Measurements from ENCODE around the gene CNTROB. TPM values are rescaled to one million over a fixed set of nuclear protein-coding genes. Genes with fewer than 3 reads are reported as not detected.
A peak's percentile ranks its signal among the peaks of the same experiment; 100 is the strongest.

Gene CNTROB
- total RNA-seq, 1 experiment from 2014 or later = 62.3 TPM

DNA sequence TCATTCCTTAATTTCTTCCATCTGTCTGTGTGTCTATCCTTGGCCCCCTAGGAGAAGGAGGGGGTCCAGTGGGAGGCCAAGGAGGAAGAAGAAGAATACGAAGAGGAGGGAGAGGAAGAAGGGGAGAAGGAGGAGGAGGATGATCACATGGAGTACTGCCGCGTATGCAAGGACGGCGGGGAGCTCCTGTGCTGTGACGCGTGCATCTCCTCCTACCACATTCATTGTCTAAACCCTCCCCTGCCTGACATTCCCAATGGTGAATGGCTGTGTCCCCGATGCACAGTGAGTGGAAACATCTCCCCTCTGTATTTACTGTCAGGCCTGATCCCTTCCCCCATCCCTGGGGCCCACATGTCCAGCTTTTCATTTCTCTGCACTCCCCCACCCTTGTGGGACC is 37.1 kb upstream of the CNTROB start:
- no peak for DNase-seq
- no TSS peak for BruUV-seq (replicated peaks)
- Histone ChIP-seq H3K4me3 (no peak overlapping the region), H4K20me1 (ENCODE audit: insufficient read depth) (no peaks in the 10 kb centered on the region), H3K4me2 (no peak overlapping the region), H3K27me3 (ENCODE audit: insufficient read depth, low read depth) (no peaks in the 10 kb centered on the region), H3K27ac (no peak overlapping the region), H2AFZ (no peak overlapping the region), H3K79me2 (ENCODE audit: low read depth) (peaks cover 7% of the 10 kb centered on the region), H3K9me3 (ENCODE audit: insufficient read depth, low read depth) (no peaks in the 10 kb centered on the region), H3K4me1 (replicated peaks; ENCODE audit: insufficient read depth) (peaks cover 2% of the 10 kb centered on the region; the same call in 1 of the 2 replicates), H3K9me2 (ENCODE audit: insufficient read depth) (no peaks in the 10 kb centered on the region), H3F3A (ENCODE audit: insufficient read depth, low read depth) (no peaks in the 10 kb centered on the region), H3K36me3 (ENCODE audit: low read depth) (no peaks in the 10 kb centered on the region; the same call in 1 of the 2 replicates)
- intact Hi-C loops (cut with micrococcal nuclease; ENCODE audit: unreplicated experiment) = no loop called here
- CTCF ChIA-PET = interaction anchor here (0.6 kb wide), 1 partner anchor 1354 kb away, joined by 3 read pairs; no protein-coding TSS in a partner anchor
- POLR2A ChIA-PET (ENCODE audit: unreplicated experiment) = no interaction called here
- TF ChIP-seq, protein P1, sequence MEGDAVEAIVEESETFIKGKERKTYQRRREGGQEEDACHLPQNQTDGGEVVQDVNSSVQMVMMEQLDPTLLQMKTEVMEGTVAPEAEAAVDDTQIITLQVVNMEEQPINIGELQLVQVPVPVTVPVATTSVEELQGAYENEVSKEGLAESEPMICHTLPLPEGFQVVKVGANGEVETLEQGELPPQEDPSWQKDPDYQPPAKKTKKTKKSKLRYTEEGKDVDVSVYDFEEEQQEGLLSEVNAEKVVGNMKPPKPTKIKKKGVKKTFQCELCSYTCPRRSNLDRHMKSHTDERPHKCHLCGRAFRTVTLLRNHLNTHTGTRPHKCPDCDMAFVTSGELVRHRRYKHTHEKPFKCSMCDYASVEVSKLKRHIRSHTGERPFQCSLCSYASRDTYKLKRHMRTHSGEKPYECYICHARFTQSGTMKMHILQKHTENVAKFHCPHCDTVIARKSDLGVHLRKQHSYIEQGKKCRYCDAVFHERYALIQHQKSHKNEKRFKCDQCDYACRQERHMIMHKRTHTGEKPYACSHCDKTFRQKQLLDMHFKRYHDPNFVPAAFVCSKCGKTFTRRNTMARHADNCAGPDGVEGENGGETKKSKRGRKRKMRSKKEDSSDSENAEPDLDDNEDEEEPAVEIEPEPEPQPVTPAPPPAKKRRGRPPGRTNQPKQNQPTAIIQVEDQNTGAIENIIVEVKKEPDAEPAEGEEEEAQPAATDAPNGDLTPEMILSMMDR (conservative IDR thresholded peaks at IDR 0.05) = no peak
- TF ChIP-seq EZH2 (IDR thresholded peaks at IDR 0.05; ENCODE audit: low read depth) = no peak

DNA sequence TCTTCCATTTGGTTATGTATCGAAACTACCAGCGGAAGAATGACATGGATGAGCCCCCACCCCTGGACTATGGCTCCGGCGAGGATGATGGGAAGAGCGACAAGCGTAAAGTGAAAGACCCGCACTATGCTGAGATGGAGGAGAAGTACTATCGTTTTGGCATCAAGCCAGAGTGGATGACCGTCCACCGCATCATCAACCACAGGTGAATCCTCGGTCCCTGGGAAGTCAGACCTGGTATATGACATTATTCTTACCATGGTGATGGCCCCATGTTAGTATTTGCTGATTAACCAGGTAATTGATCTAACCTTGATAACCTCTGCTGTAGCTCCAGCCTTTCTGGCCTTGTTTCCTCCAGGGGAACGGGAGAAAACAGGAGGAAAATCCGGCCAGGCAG is 34.9 kb upstream of the CNTROB start:
- POLR2A ChIA-PET (ENCODE audit: unreplicated experiment) = no interaction called here
- H4K20me1 ChIP-seq (ENCODE audit: insufficient read depth) = no peaks in the 10 kb centered on the region
- intact Hi-C loops (cut with micrococcal nuclease; ENCODE audit: unreplicated experiment) = loop anchor here (2.0 kb wide), 1 partner anchor 34 kb away; no protein-coding TSS in a partner anchor
- no peak overlapping the region for H3K4me2 ChIP-seq
- no peak overlapping the region for H2AFZ ChIP-seq
- DNase-seq = no peak
- no peaks in the 10 kb centered on the region for H3F3A ChIP-seq (ENCODE audit: insufficient read depth, low read depth)
- CTCF ChIA-PET = interaction anchor here (0.6 kb wide), 2 partner anchors 13 to 34 kb away, joined by 3 read pairs; no protein-coding TSS in a partner anchor
- H3K4me1 ChIP-seq (replicated peaks; ENCODE audit: insufficient read depth) = no peaks in the 10 kb centered on the region
- no peaks in the 10 kb centered on the region for H3K79me2 ChIP-seq (ENCODE audit: low read depth)
- no peaks in the 10 kb centered on the region for H3K9me2 ChIP-seq (ENCODE audit: insufficient read depth)
- no peaks in the 10 kb centered on the region for H3K36me3 ChIP-seq (ENCODE audit: low read depth)
- BruUV-seq (replicated peaks) = no TSS peak
- TF ChIP-seq, protein P1 (conservative IDR thresholded peaks at IDR 0.05) = no peak
- no peak for TF ChIP-seq EZH2 (IDR thresholded peaks at IDR 0.05; ENCODE audit: low read depth)
- H3K27ac ChIP-seq = no peak overlapping the region
- no peak overlapping the region for H3K4me3 ChIP-seq
- H3K27me3 ChIP-seq (ENCODE audit: insufficient read depth, low read depth) = no peaks in the 10 kb centered on the region
- H3K9me3 ChIP-seq (ENCODE audit: insufficient read depth, low read depth) = no peaks in the 10 kb centered on the region

DNA sequence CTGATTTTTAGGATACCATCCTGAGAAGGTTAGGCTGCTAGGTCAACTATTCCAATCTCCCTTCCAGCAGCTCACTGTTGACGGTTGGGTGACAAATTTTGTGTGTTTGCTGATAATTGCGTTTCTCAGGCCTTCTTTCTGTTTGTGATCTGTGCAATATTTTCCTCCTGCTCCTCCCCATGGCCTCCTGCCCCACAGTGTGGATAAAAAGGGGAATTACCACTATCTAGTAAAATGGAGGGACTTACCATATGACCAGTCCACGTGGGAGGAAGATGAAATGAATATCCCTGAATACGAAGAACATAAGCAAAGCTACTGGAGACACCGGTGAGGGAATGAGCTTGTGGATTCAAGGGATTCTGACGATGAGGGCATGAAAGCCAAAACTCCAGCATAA is 34.2 kb upstream of the CNTROB start:
- no peaks in the 10 kb centered on the region for H3F3A ChIP-seq (ENCODE audit: insufficient read depth, low read depth)
- H3K9me3 ChIP-seq (ENCODE audit: insufficient read depth, low read depth) = no peaks in the 10 kb centered on the region
- no peaks in the 10 kb centered on the region for H3K36me3 ChIP-seq (ENCODE audit: low read depth)
- no peaks in the 10 kb centered on the region for H3K27me3 ChIP-seq (ENCODE audit: insufficient read depth, low read depth)
- no peaks in the 10 kb centered on the region for H4K20me1 ChIP-seq (ENCODE audit: insufficient read depth)
- H3K79me2 ChIP-seq (ENCODE audit: low read depth) = no peaks in the 10 kb centered on the region
- CTCF ChIA-PET = interaction anchor here (0.6 to 1.0 kb wide), 3 partner anchors 15 to 72 kb away, joined by 3 to 4 read pairs (median 3); no protein-coding TSS in a partner anchor
- TF ChIP-seq EZH2 (IDR thresholded peaks at IDR 0.05; ENCODE audit: low read depth) = no peak
- TF ChIP-seq, protein P1 (conservative IDR thresholded peaks at IDR 0.05) = peak; percentile 57
- H3K9me2 ChIP-seq (ENCODE audit: insufficient read depth) = no peaks in the 10 kb centered on the region
- intact Hi-C loops (cut with micrococcal nuclease; ENCODE audit: unreplicated experiment) = loop anchor here (2.0 kb wide), 1 partner anchor 35 kb away; no protein-coding TSS in a partner anchor
- H2AFZ ChIP-seq = no peak overlapping the region
- no peak overlapping the region for H3K27ac ChIP-seq
- POLR2A ChIA-PET (ENCODE audit: unreplicated experiment) = no interaction called here
- BruUV-seq (replicated peaks) = no TSS peak
- no peaks in the 10 kb centered on the region for H3K4me1 ChIP-seq (replicated peaks; ENCODE audit: insufficient read depth)
- no peak overlapping the region for H3K4me3 ChIP-seq
- DNase-seq = no peak
- no peak overlapping the region for H3K4me2 ChIP-seq
